Skeletal muscle cell (primary cell): ENCODE measurements around the gene ZNF862.
"Not testable (repeated sequence)": the region's sequence is repeated elsewhere in the genome, so short reads cannot be mapped to it uniquely, and the experiment has no call there.

Experiments used
- DNase-seq: peaks from one replicate; pipeline ENCODE4 v3.0.0-alpha.2; 2010; ENCODE audit warnings: low read depth
- H3K4me3 ChIP-seq: 2 replicates; pipeline ENCODE4 v1.5.1; 2011; ENCODE audit warnings: low read depth, mild to moderate bottlenecking, control low read depth, low read length, moderate library complexity

ZNF862 gene

GRCh38 chr7:149822353-149822943 is 15.7 kb upstream of the ZNF862 start:
- DNase-seq = peak; percentile 25

GRCh38 chr7:149823191-149823630 is 15.0 kb upstream of the ZNF862 start:
- no peak for DNase-seq
- H3K4me3 ChIP-seq = no peak overlapping the region

More at GRCh38 chr7:149822353-149822943, 15.7 kb upstream of the ZNF862 start:
- no peak overlapping the region for H3K4me3 ChIP-seq

GRCh38 chr7:149823631-149824199 is 14.5 kb upstream of the ZNF862 start:
- DNase-seq = no peak
- H3K4me3 ChIP-seq = no peak overlapping the region

- H3K4me3 ChIP-seq = no peak overlapping the region
- no peak for DNase-seq
Observed at GRCh38 chr7:149824301-149824741, 13.9 kb upstream of the ZNF862 start.

- DNase-seq = no peak
- H3K4me3 ChIP-seq = no peak overlapping the region
Observed at GRCh38 chr7:149824748-149825566, 13.2 kb upstream of the ZNF862 start.

- no peak for DNase-seq
- H3K4me3 ChIP-seq = no peak overlapping the region
Observed at GRCh38 chr7:149825567-149826343, 12.4 kb upstream of the ZNF862 start.

- H3K4me3 ChIP-seq = no peak overlapping the region
- no peak for DNase-seq
Observed at GRCh38 chr7:149826344-149827088, 11.7 kb upstream of the ZNF862 start.

- no peak for DNase-seq
- H3K4me3 ChIP-seq = no peak overlapping the region
Observed at GRCh38 chr7:149827089-149827981, 10.8 kb upstream of the ZNF862 start.

GRCh38 chr7:149828357-149829309 is 9.5 kb upstream of the ZNF862 start:
- H3K4me3 ChIP-seq = no peak overlapping the region
- DNase-seq = no peak

GRCh38 chr7:149830527-149830926 is 7.6 kb upstream of the ZNF862 start:
- H3K4me3 ChIP-seq, DNase-seq: not testable (repeated sequence)

- DNase-seq = no peak
- no peak overlapping the region for H3K4me3 ChIP-seq
Observed at GRCh38 chr7:149830997-149831740, 7.0 kb upstream of the ZNF862 start.

- no peak for DNase-seq
- no peak overlapping the region for H3K4me3 ChIP-seq
Observed at GRCh38 chr7:149831741-149832219, 6.4 kb upstream of the ZNF862 start.

GRCh38 chr7:149832332-149833041 is 5.7 kb upstream of the ZNF862 start:
- H3K4me3 ChIP-seq = no peak overlapping the region
- no peak for DNase-seq

- no peak for DNase-seq
- no peak overlapping the region for H3K4me3 ChIP-seq
Observed at GRCh38 chr7:149833495-149834130, 4.6 kb upstream of the ZNF862 start.

GRCh38 chr7:149834601-149835000 is 3.6 kb upstream of the ZNF862 start:
- DNase-seq = no peak
- H3K4me3 ChIP-seq = no peak overlapping the region
